HG03469 (cell line): ENCODE measurements around the gene ZNF787.
"Not testable (repeated sequence)": the region's sequence is repeated elsewhere in the genome, so short reads cannot be mapped to it uniquely, and the experiment has no call there.

Experiments used
- ATAC-seq: cut with Tn5 transposase; IDR thresholded peaks from one replicate; pipeline ENCODE4 v1.9.1; 2021; ENCODE audit warnings: mild to moderate bottlenecking, moderate library complexity, moderate number of reproducible peaks; ENCODE audit not compliant: unreplicated experiment

ZNF787 gene

GRCh38 chr19:56121180-56122167 is at the start of gene ZNF787:
Gene ZNF787 (minus strand): TSS chr19:56121295. CDS start chr19:56103217, 18,078 bp downstream.
- ATAC-seq, result peak; percentile 83

- no peak for ATAC-seq
Observed at GRCh38 chr19:56170261-56170660, 49.2 kb upstream of the ZNF787 start.

- no peak for ATAC-seq
Observed at GRCh38 chr19:56167064-56167578, 46.0 kb upstream of the ZNF787 start.

GRCh38 chr19:56163097-56163496 is 42.0 kb upstream of the ZNF787 start:
- no peak for ATAC-seq

- ATAC-seq, result no peak
Observed at GRCh38 chr19:56162258-56162657, 41.2 kb upstream of the ZNF787 start.

DNA sequence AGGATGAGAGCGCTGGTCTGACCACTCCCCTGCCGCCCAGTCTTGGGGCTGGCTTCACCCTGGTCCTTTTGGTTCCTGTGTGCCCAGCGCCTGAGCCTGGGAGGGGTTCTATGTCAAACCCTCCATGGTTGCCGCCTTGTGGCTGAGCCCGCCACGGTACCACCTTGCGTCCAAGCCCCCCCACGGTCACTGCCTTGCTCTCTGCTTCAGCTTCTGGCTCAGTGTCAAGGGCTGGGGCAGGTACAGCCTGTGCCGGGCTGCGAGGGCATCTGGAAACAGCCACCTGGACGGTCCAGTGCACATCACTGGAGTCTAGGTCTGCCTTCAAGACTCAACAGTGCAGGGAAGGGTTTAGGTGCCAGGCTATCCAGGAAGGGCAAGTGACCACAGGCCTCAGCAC is 40.4 kb upstream of the ZNF787 start:
- no peak for ATAC-seq

DNA sequence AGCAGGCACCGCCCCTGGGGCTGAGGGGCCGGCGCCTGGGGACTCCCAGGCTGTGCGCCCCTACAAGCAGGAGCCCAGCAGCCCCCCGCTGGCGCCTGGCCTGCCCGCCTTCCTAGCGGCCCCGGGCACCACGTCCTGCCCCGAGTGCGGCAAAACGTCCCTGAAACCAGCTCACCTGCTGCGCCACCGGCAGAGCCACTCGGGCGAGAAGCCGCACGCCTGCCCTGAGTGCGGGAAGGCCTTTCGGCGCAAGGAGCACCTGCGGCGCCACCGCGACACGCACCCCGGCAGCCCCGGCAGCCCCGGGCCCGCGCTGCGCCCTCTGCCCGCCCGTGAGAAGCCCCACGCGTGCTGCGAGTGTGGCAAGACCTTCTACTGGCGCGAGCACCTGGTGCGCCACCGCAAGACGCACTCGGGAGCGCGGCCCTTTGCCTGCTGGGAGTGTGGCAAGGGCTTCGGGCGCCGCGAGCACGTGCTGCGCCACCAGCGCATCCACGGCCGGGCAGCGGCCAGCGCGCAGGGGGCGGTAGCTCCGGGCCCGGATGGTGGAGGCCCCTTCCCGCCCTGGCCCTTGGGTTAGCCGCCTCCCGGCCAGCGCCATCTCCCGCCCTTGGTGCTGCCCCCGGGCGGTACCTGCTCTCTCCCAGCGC is 38.7 kb upstream of the ZNF787 start:
- ATAC-seq, result no peak

DNA sequence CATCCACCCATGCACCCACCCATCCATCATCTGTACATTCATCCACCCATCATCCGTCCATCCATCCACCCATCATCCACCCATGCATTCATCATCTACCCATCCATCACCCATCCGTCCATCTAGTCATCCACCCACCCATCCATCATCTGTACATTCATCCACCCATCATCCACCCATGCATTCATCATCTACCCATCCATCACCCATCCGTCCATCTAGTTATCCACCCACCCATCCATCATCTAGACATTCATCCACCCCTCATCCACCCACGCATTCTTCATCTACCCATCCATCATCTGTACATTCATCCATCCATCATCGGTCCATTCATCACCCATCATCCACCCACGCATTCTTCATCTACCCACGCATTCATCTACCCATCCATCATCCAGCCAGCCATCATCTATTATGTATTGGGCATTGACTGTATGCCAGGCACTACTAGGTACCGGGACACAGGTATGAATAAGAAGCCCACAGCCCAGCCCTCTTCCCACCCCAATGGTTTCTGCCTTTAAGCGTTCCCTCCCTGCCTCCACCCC is 38.0 kb upstream of the ZNF787 start:
- ATAC-seq, result no peak

DNA sequence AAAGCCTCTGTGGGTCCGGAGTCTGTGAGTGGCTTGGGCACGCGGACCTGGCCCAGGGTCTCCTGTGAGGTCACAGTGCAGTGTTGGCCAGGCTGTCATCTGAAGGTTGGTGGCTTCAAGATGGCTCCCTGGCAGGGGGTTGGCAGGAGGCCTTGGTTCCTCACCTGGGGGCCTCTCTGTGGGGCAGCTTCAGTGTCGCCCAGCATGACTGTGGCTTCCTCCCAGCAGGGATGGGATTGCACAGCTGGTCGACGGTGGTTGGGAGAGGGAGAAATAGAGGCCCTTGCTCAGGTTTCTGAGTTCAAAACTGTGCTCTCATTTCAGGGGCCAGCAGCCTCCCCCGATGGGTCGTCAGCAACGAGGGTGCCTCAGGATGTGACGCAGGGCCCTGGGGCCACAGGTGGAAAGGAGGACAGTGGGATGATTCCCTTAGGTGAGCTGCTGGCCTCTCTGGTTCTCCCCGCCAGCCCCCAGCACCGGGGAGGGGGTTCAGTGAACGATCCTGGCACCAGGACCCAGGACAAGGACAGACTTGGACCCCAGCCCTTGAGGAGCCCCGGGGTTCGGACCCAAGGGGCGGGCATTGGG is 37.2 kb upstream of the ZNF787 start:
- ATAC-seq, result no peak

GRCh38 chr19:56156768-56157167 is 35.7 kb upstream of the ZNF787 start:
- no peak for ATAC-seq

GRCh38 chr19:56155124-56155687 is 34.1 kb upstream of the ZNF787 start:
- ATAC-seq, result no peak

DNA sequence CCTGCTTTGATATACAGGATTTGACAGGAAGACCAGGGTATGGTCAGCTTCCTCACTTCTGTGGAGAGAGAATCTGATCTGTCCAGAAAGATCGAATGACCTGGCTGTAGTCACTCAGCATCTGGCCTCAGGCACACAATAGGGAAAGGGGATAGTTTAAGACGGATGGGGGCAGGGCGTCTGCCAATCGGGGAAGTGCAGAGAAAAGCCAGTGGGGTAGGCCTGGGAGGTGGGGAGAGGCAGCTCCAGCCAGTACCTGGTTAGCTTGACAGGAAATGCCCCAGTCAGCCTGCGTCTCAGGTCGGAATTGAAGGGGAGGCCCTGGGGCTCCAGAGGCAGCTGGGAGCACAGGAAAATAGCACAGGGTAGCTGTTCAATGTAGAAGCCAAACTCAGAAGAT is 32.4 kb upstream of the ZNF787 start:
- no peak for ATAC-seq

DNA sequence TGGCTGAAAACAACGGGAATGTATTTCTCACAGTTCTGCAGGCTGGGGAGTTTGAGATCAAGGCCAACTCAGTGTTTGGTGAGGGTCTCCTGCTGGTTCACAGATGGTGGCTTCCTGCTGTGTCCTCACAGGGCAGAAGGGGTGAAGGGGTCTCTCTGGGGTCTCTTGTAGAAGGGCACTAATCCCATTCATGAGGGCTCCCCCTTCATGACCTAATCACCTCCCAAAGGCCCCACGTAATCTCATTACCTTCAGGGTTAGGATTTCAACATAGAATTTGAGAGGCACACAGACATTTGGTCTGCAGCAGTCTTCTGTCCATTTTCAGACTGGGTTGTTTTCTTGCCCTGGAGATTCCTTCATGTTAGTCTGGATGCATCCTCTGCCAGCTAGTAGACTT is 31.5 kb upstream of the ZNF787 start:
- no peak for ATAC-seq

- ATAC-seq, result no peak
Observed at GRCh38 chr19:56150358-56150757, 29.3 kb upstream of the ZNF787 start.

GRCh38 chr19:56149656-56150038 is 28.6 kb upstream of the ZNF787 start:
- ATAC-seq, result no peak

DNA sequence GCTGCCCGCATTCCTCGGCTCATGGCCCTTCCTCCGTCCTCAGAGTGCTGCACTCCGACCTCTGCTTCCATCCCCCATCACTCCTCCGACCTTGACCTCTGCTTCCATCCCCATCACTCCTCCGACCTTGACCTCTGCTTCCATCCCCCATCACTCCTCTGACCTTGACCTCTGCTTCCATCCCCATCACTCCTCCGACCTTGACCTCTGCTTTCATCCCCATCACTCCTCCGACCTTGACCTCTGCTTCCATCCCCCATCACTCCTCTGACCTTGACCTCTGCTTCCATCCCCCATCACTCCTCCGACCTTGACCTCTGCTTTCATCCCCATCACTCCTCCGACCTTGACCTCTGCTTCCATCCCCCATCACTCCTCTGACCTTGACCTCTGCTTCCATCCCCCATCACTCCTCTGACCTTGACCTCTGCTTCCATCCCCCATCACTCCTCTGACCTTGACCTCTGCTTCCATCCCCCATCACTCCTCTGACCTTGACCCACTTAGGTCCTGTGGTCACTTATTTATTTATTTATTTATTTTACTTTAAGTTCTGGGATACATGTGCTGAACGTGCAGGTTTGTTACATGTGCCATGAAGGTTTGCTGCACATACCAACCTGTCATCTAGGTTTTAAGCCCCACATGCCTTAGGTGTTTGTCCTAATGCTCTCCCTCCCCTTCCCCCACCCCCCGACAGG is 28.0 kb upstream of the ZNF787 start:
- not testable (repeated sequence) for ATAC-seq

- no peak for ATAC-seq
Observed at GRCh38 chr19:56148096-56148495, 27.0 kb upstream of the ZNF787 start.

GRCh38 chr19:56147307-56147706 is 26.2 kb upstream of the ZNF787 start:
- ATAC-seq, result no peak

- no peak for ATAC-seq
Observed at GRCh38 chr19:56146904-56147303, 25.8 kb upstream of the ZNF787 start.

DNA sequence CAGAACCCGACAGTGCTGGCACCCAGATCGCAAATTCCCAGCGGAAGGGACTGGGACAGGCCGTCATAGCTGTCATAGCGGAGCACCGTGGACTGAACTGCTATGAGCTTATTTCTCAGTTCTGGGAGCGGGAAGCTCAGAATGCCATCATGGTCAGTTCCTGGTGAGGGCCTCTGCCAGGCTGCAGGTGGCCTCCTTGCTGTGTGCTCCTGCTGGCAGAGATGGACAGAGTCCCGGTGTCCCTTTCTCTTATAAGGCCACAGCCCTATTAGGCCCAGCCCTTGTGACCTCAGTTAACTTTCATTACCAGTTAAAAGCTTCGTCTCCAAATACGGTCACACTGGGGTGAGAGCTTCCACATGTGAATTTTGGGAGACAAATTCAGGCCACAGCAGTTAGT is 24.6 kb upstream of the ZNF787 start:
- ATAC-seq, result no peak
